ENCODE data around the gene SCD.
A peak's percentile ranks its signal among the peaks of the same experiment; 100 is the strongest.

Gene SCD

GRCh38 chr10:100340948-100341847 is 5.8 kb upstream of the SCD start:
- DNase-seq, result no peak

- peak; percentile 38 for DNase-seq
Measured at GRCh38 chr10:100341953-100342626, 4.9 kb upstream of the SCD start.

- DNase-seq, result no peak
Measured at GRCh38 chr10:100342627-100342972, 4.4 kb upstream of the SCD start.

GRCh38 chr10:100344241-100344788 is 2.7 kb upstream of the SCD start:
- DNase-seq, result no peak

GRCh38 chr10:100345570-100346330 is 1.3 kb upstream of the SCD start:
- DNase-seq, result no peak

- peak; percentile 42 for DNase-seq
Measured at GRCh38 chr10:100346351-100346764, 675 bp upstream of the SCD start.

- no peak for DNase-seq
Measured at GRCh38 chr10:100347568-100348195, 649 bp downstream of the SCD start.

- no peak for DNase-seq
Measured at GRCh38 chr10:100348389-100348927, 1.4 kb downstream of the SCD start.

- no peak for DNase-seq
Measured at GRCh38 chr10:100349087-100349486, 2.1 kb downstream of the SCD start.

- no peak for DNase-seq
Measured at GRCh38 chr10:100349672-100350071, 2.6 kb downstream of the SCD start.

- DNase-seq, result no peak
Measured at GRCh38 chr10:100350914-100351485, 4.0 kb downstream of the SCD start.

GRCh38 chr10:100353770-100354485 is 6.9 kb downstream of the SCD start:
- no peak for DNase-seq

GRCh38 chr10:100355086-100355485 is 8.1 kb downstream of the SCD start:
- no peak for DNase-seq

- DNase-seq, result no peak
Measured at GRCh38 chr10:100356067-100357017, 9.3 kb downstream of the SCD start.

GRCh38 chr10:100357059-100357858 is 10.2 kb downstream of the SCD start:
- no peak for DNase-seq

- no peak for DNase-seq
Measured at GRCh38 chr10:100359030-100359432, 12.0 kb downstream of the SCD start.

GRCh38 chr10:100359529-100360150 is 12.6 kb downstream of the SCD start:
- DNase-seq, result no peak

GRCh38 chr10:100360234-100360633 is 13.2 kb downstream of the SCD start:
- DNase-seq, result no peak
